GM21423 (cell line): ENCODE measurements around the gene OR5A2.
A peak's percentile ranks its signal among the peaks of the same experiment; 100 is the strongest.
"Not testable (repeated sequence)": the region's sequence is repeated elsewhere in the genome, so short reads cannot be mapped to it uniquely, and the experiment has no call there.

Source experiments
- ATAC-seq: cut with Tn5 transposase; IDR thresholded peaks from one replicate; pipeline ENCODE4 v1.9.1; 2021; ENCODE audit warnings: mild to moderate bottlenecking, moderate library complexity; ENCODE audit not compliant: unreplicated experiment

The OR5A2 gene

GRCh38 chr11:59426361-59427067 is at the start of gene OR5A2:
TSS of gene OR5A2 (minus strand) at chr11:59426413. CDS start at chr11:59422953, 3,460 bp downstream.
- no peak for ATAC-seq

GRCh38 chr11:59475176-59475575 is 49.0 kb upstream of the OR5A2 start:
- no peak for ATAC-seq

- no peak for ATAC-seq
Measured at GRCh38 chr11:59473015-59473414, 46.8 kb upstream of the OR5A2 start, which contains the start of gene OR4D10. TSS of gene OR4D10 (plus strand) at chr11:59473315. CDS start at chr11:59477430, 4,115 bp downstream.

- no peak for ATAC-seq
Measured at GRCh38 chr11:59463190-59463641, 37.0 kb upstream of the OR5A2 start.

GRCh38 chr11:59459916-59460315 is 33.7 kb upstream of the OR5A2 start:
- ATAC-seq: no peak

GRCh38 chr11:59456661-59457060 is 30.4 kb upstream of the OR5A2 start, which contains the start of gene OR4D6:
TSS of gene OR4D6 (plus strand) at chr11:59456961. CDS start at chr11:59456961, 0 bp downstream.
- ATAC-seq: no peak

- no peak for ATAC-seq
Measured at GRCh38 chr11:59448484-59448883, 22.3 kb upstream of the OR5A2 start.

- ATAC-seq: not testable (repeated sequence)
Measured at GRCh38 chr11:59445624-59446023, 19.4 kb upstream of the OR5A2 start.

GRCh38 chr11:59437770-59438169 is 11.6 kb upstream of the OR5A2 start:
- ATAC-seq: no peak

GRCh38 chr11:59436169-59436568 is 10.0 kb upstream of the OR5A2 start, which contains the start of gene OR5A1:
TSS of gene OR5A1 (plus strand) at chr11:59436469. CDS start at chr11:59443169, 6,700 bp downstream.
- ATAC-seq: no peak

- peak; percentile 73 for ATAC-seq
Measured at GRCh38 chr11:59429924-59430516, 3.8 kb upstream of the OR5A2 start.

GRCh38 chr11:59427068-59427382 is 812 bp upstream of the OR5A2 start:
- ATAC-seq: no peak

GRCh38 chr11:59425131-59425530 is 1.1 kb downstream of the OR5A2 start:
- ATAC-seq: no peak

GRCh38 chr11:59423835-59424234 is 2.4 kb downstream of the OR5A2 start:
- ATAC-seq: no peak

GRCh38 chr11:59418156-59418555 is 8.1 kb downstream of the OR5A2 start:
- no peak for ATAC-seq

- no peak for ATAC-seq
Measured at GRCh38 chr11:59417023-59417422, 9.2 kb downstream of the OR5A2 start.

GRCh38 chr11:59416613-59417012 is 9.6 kb downstream of the OR5A2 start:
- ATAC-seq: no peak

GRCh38 chr11:59415111-59415510 is 11.1 kb downstream of the OR5A2 start:
- no peak for ATAC-seq

- no peak for ATAC-seq
Measured at GRCh38 chr11:59413646-59414045, 12.6 kb downstream of the OR5A2 start.

GRCh38 chr11:59403546-59403945 is 22.7 kb downstream of the OR5A2 start:
- ATAC-seq: no peak

- ATAC-seq: no peak
Measured at GRCh38 chr11:59401262-59401552, 25.0 kb downstream of the OR5A2 start.

GRCh38 chr11:59400461-59401261 is 25.6 kb downstream of the OR5A2 start:
- ATAC-seq: no peak
